Astrocyte (in vitro differentiated cells and primary cell): ENCODE measurements around the gene MT1M. TPM values are rescaled to one million over a fixed set of nuclear protein-coding genes. Genes with fewer than 3 reads are reported as not detected.
A peak's percentile ranks its signal among the peaks of the same experiment; 100 is the strongest.
"Not testable (repeated sequence)": the region's sequence is repeated elsewhere in the genome, so short reads cannot be mapped to it uniquely, and the experiment has no call there.

Experiments used
- DNase-seq: peaks from one replicate; pipeline ENCODE4 v3.0.0-alpha.2; 2010; ENCODE audit warnings: low read depth
- FAIRE-seq: peaks from 2 replicates; lab custom pipeline; 2011; peaks lifted over from hg19 to GRCh38; lab: Jason Lieb, UNC
- H2AFZ ChIP-seq: 2 replicates; pipeline ENCODE4 v1.6.0; 2012; ENCODE audit warnings: low read depth, low read length, inconsistent platforms
- H3K27ac ChIP-seq: 2 replicates; pipeline ENCODE4 v1.5.1; 2011; ENCODE audit warnings: low read depth, low read length, inconsistent platforms
- H3K27me3 ChIP-seq: 2 replicates; pipeline ENCODE4 v1.6.0; 2011; ENCODE audit warnings: low read length, inconsistent platforms; ENCODE audit not compliant: insufficient read depth
- H3K36me3 ChIP-seq: 2 replicates; pipeline ENCODE4 v1.5.1; 2011; ENCODE audit warnings: low read length, inconsistent platforms; ENCODE audit not compliant: insufficient read depth
- H3K4me1 ChIP-seq: 2 replicates; pipeline ENCODE4 v1.5.1; 2011; ENCODE audit warnings: low read length, inconsistent platforms; ENCODE audit not compliant: insufficient read depth
- H3K4me2 ChIP-seq: 2 replicates; pipeline ENCODE4 v1.6.0; 2012; ENCODE audit warnings: low read length, inconsistent platforms
- H3K4me3 ChIP-seq: 2 replicates; pipeline ENCODE4 v1.5.1; 2011; ENCODE audit warnings: low read depth, mild to moderate bottlenecking, low read length, inconsistent platforms; ENCODE audit not compliant: insufficient read depth
- H3K79me2 ChIP-seq: 2 replicates; pipeline ENCODE4 v1.6.0; 2012; ENCODE audit warnings: mild to moderate bottlenecking, low read length, inconsistent platforms; ENCODE audit not compliant: insufficient read depth
- H3K9ac ChIP-seq: 2 replicates; pipeline ENCODE4 v1.6.0; 2012; ENCODE audit warnings: mild to moderate bottlenecking, low read length, inconsistent platforms
- H3K9me3 ChIP-seq: 2 replicates; pipeline ENCODE4 v1.5.1; 2012; ENCODE audit warnings: low read depth, mild to moderate bottlenecking, low read length, inconsistent platforms; ENCODE audit not compliant: insufficient read depth
- H4K20me1 ChIP-seq: 2 replicates; pipeline ENCODE4 v1.6.0; 2012; ENCODE audit warnings: low read length, inconsistent platforms; ENCODE audit not compliant: insufficient read depth
- H3K27ac Mint-ChIP-seq: one replicate; pipeline ENCODE4 v1.8.0; 2021; ENCODE audit warnings: mild to moderate bottlenecking, mixed read lengths; ENCODE audit not compliant: unreplicated experiment
- H3K27me3 Mint-ChIP-seq: one replicate; pipeline ENCODE4 v1.8.0; 2021; ENCODE audit warnings: low read depth, mixed read lengths; ENCODE audit not compliant: unreplicated experiment
- H3K36me3 Mint-ChIP-seq: one replicate; pipeline ENCODE4 v1.8.0; 2021; ENCODE audit warnings: low read depth, mixed read lengths; ENCODE audit not compliant: unreplicated experiment
- H3K4me1 Mint-ChIP-seq: one replicate; pipeline ENCODE4 v1.8.0; 2021; ENCODE audit warnings: low read depth, mixed read lengths; ENCODE audit not compliant: unreplicated experiment
- H3K4me3 Mint-ChIP-seq: one replicate; pipeline ENCODE4 v1.8.0; 2021; ENCODE audit warnings: mild to moderate bottlenecking, moderate library complexity, mixed read lengths; ENCODE audit not compliant: unreplicated experiment
- H3K9me3 Mint-ChIP-seq: one replicate; pipeline ENCODE4 v1.8.0; 2021; ENCODE audit warnings: mild to moderate bottlenecking, mixed read lengths; ENCODE audit not compliant: unreplicated experiment
- CTCF ChIP-seq: IDR thresholded peaks from 2 replicates; pipeline ENCODE4 v1.5.1; 2011; ENCODE audit warnings: low read depth, mild to moderate bottlenecking, inconsistent platforms, low read length, moderate library complexity; ENCODE audit not compliant: insufficient read depth
- EZH2 ChIP-seq: IDR thresholded peaks from 2 replicates; pipeline ENCODE4 v1.6.1; 2012; ENCODE audit warnings: mild to moderate bottlenecking, low read length, inconsistent platforms; ENCODE audit not compliant: insufficient read depth
- total RNA-seq: library from RNA; stranded (reverse); gene quantifications from 2 replicates; pipeline ENCODE4 v1.2.1, GENCODE V29; 2021

Gene MT1M
- total RNA-seq, 1 donor from 2014 or later: not detected

GRCh38 chr16:56672761-56673536 lies 40.5 kb downstream of the MT1M start:
- Mint-ChIP-seq H3K4me3 (no peak overlapping the region), H3K36me3 (peaks cover 2% of the 10 kb centered on the region), H3K27me3 (peaks cover 95% of the 10 kb centered on the region), H3K9me3 (peaks cover 11% of the 10 kb centered on the region), H3K4me1 (peaks cover 4% of the 10 kb centered on the region), H3K27ac (no peak overlapping the region)
- Histone ChIP-seq H3K79me2 (no peaks in the 10 kb centered on the region), H3K4me3 (no peak overlapping the region), H4K20me1 (peaks cover 4% of the 10 kb centered on the region), H3K4me1 (peaks cover 9% of the 10 kb centered on the region), H3K9me3 (peaks cover 2% of the 10 kb centered on the region), H3K9ac (no peak overlapping the region), H3K27ac (no peak overlapping the region), H2AFZ (no peak overlapping the region), H3K36me3 (no peaks in the 10 kb centered on the region), H3K27me3 (peaks cover 81% of the 10 kb centered on the region), H3K4me2 (no peak overlapping the region)
- no peak for TF ChIP-seq EZH2
- no peak for TF ChIP-seq CTCF
- FAIRE-seq (no peak), DNase-seq (no peak)

GRCh38 chr16:56673921-56674320 lies 41.5 kb downstream of the MT1M start:
- Histone ChIP-seq H4K20me1 (no peaks in the 10 kb centered on the region), H3K4me3 (no peak overlapping the region), H3K36me3 (no peaks in the 10 kb centered on the region), H3K4me1 (peaks cover 6% of the 10 kb centered on the region), H3K79me2 (no peaks in the 10 kb centered on the region), H2AFZ (no peak overlapping the region), H3K4me2 (no peak overlapping the region), H3K27ac (no peak overlapping the region), H3K9me3 (no peaks in the 10 kb centered on the region), H3K9ac (no peak overlapping the region), H3K27me3 (peaks cover 71% of the 10 kb centered on the region)
- H3K4me1 Mint-ChIP-seq: no peaks in the 10 kb centered on the region
- no peak for FAIRE-seq
- H3K9me3 Mint-ChIP-seq: peaks cover 3% of the 10 kb centered on the region
- H3K36me3 Mint-ChIP-seq: peaks cover 2% of the 10 kb centered on the region
- H3K27ac Mint-ChIP-seq: no peak overlapping the region
- no peak overlapping the region for H3K4me3 Mint-ChIP-seq
- TF ChIP-seq EZH2 (no peak), CTCF (peak; percentile 62)
- H3K27me3 Mint-ChIP-seq: peaks cover 91% of the 10 kb centered on the region
- no peak for DNase-seq

GRCh38 chr16:56674570-56674969 lies 42.1 kb downstream of the MT1M start:
- not testable (repeated sequence) for H3K4me1 Mint-ChIP-seq, H3K4me3 Mint-ChIP-seq, H3K79me2 ChIP-seq, H2AFZ ChIP-seq, H3K27ac ChIP-seq, H3K4me3 ChIP-seq, FAIRE-seq, H3K9me3 ChIP-seq, H3K27ac Mint-ChIP-seq, H3K36me3 ChIP-seq, H3K36me3 Mint-ChIP-seq, H3K4me1 ChIP-seq, H4K20me1 ChIP-seq, H3K4me2 ChIP-seq, H3K9ac ChIP-seq, H3K9me3 Mint-ChIP-seq, DNase-seq
- peaks cover 64% of the 10 kb centered on the region for H3K27me3 ChIP-seq
- peaks cover 91% of the 10 kb centered on the region for H3K27me3 Mint-ChIP-seq
